HG02759 (cell line): ENCODE results near the gene UNC13B.

Source experiments
- ATAC-seq: cut with Tn5 transposase; IDR thresholded peaks from one replicate; pipeline ENCODE4 v1.9.1; 2021; ENCODE audit warnings: mild to moderate bottlenecking, moderate library complexity; ENCODE audit not compliant: unreplicated experiment

UNC13B gene

DNA sequence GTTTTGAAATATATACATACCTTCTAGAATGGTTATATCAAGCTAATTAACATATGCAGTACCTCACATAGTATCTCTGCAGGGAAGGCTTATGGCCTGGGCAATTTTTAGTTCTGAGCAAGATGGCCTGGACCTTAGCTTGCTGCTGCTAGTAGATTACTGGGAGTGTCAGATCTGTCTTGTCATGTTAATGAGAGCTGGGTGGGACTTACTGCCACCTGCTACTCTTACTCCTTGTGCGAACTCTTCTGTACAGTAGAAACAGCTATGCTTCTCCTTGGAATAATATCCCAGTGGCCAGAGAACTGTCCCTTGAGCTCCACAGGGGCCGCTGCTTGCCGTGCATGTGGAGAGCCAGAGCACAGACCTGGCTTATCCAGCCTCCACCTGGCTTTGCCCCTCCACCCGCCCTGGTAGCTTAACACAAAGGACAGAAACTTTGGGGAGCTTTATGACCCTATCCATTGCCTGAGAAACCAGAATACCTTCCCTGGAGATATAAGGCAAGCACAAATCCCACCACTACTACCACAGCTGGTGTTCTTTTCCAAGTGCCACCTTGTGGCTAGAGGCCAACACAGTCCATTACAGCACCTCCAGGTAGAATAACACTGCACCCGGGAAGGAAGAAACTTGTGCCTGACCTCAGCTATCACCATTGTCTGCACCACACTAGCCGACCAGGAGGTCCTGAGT lies 253.7 kb downstream of the UNC13B start:
- no peak for ATAC-seq

DNA sequence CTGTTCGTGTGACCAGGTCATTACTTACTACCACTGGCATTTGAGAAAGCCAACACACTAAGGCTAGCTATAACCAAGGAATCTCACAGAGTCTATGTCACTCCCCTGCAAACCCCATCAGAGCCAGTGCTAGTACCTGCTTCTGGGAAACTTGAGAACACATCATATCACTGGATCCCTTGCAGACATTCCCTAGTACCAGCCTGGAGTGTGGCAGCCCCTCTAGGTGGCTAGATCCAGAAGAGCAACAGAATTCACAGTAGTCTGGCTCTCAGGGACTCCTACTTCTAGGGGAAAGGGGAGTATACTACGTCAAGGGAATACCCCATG lies 254.3 kb downstream of the UNC13B start:
- no peak for ATAC-seq

GRCh38 chr9:35422346-35422745 lies 260.5 kb downstream of the UNC13B start:
- ATAC-seq = no peak

DNA sequence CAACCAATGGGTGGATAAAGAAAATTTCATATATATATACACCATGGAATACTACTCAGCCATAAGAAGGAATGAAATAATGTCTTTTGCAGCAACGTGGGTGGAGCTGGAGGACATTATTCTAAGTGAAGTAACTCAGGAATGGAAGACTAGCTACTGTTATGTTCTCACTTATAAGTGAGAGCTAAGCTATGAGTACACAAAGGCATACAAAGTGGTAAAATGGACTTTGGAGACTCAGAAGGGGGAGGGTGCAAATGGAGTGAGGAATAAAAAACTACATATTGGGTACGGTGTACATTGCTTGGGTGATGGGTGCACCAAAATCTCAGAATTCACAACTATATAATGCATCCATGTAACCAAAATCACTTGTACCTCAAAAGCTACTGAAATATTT lies 260.9 kb downstream of the UNC13B start:
- no peak for ATAC-seq

DNA sequence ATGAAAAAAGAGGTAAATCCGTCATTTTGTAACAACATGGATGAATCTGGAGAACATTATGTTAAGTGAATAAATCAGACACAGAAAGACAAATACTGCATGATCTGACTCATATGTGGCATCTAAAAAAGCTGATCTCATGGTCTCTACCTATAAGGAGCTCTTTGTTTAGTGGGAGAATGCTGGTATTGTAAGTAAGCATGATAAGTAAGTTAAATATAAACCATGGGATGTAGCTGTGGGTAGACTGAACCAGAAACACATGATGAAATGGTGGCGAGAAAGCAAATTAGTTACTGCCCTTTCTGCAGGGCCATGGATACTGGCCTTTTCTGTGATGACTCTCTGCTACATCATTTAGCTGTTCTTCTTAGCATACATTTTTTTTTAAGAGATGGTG lies 261.7 kb downstream of the UNC13B start:
- no peak for ATAC-seq

- ATAC-seq = no peak
These were observed 262.8 kb downstream of the UNC13B start for GRCh38 chr9:35424356-35425352.

DNA sequence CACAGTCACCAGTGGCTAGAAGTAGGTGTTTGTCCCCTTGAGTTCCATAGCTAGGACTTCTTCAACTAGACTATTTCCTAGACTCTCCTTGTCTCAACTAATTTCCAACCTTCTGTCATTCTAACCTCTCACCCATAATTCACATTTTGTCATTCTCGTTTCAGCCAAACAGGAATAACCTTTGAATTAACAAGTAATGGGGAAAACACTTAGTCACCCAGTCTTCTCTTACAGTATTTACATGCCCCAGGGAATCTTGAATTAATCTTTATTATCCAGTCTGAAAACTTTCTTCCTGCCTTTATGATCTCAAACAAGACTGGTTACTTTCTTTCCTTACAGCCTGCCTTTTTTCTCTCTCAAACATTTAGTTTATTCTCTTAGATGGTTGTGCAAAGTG lies 264.8 kb downstream of the UNC13B start:
- no peak for ATAC-seq

DNA sequence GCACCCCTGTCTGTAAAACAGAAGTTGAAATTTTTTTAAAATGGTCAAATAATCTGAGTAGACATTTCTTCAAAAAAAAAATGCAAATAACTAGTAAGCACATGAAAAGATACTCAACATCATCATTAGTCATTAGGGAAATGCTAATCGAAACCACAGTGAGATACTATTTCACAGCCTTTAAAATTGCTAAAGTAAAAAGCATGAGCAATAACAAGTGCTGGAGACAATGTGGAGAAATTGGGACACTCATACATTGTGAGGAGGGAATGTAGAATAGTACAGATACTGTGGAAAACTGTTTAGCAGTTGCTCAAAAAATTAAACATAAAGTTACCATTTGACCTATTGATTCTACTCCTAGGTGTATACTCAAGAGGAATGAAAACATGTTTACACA lies 269.7 kb downstream of the UNC13B start:
- ATAC-seq = no peak

GRCh38 chr9:35432076-35432475 lies 270.3 kb downstream of the UNC13B start:
- ATAC-seq = no peak

DNA sequence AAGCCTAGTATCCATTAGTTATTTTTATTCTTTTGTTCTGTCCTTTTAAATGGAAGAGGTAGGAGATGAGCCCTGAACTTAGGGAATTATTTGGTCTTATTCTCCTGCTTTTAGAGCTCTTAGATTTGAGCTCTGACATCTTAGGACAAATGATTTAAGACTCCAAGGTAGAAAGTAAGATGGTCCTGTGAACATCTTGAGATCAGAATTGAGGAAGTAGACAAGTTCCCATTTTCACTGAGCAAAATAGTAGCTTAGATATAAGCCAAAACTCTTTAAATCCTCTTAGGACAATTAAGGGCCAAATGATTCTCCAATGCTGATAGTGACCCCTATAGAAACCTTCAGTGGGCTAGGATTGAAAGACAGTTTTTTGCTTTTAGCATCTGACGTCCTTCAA lies 275.1 kb downstream of the UNC13B start:
- no peak for ATAC-seq

DNA sequence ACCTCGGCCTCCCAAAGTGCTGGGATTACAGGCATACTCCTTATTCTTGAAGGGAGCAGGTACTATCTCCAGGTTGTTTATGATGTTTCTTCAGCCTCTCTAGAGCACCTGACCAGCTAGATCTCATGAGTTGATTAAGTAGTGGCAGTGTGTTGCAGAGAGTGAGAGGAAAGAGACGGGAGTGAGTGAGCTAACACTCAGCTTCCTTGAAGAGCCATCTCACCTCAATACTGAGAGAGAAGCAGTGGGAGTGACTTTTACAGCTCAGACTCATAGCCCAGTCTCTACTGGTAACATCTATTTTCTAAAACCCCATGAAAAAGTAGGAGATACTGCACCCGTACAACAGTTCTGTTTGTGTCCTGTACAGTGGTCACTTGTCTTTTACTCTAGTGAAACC lies 284.2 kb downstream of the UNC13B start:
- ATAC-seq = no peak

GRCh38 chr9:35448496-35448895 lies 286.7 kb downstream of the UNC13B start:
- no peak for ATAC-seq

DNA sequence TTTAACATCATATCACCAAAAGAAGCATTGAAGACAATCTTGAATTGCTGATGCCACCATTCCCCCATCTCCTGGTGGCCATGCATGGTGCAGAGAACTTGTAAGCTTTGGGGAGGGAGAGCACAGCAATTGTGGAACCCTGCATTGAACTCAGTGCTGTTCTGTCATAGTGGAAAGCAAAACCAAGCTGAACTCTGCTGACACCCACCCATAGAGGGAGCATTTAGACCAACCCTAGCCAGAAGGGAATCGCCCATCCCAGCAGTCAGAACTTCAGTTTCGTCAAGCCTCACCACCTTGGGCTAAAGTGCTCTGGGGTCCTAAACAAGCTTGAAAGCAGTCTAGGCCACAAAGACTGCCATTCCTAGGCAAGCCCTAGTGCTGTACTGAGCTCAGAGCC lies 290.7 kb downstream of the UNC13B start:
- ATAC-seq = no peak

DNA sequence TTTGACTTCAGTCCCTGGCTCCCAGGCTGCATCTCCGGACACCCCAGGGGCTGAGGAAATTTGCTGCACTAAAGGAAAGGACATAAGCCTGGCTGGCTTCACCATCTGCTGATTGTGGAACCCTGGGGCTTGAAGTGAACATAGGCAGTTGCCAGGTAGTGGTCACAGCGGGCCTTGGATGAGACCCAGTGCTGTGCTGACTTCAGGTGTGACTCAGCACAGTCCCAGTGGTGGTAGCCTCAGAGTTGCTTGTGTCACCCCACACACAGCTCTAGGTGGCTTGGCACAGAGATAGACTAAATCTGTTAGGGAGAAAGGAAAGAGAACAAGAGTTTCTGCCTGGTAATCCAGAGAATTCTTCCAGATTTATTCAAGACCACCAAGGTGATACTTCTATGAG lies 292.0 kb downstream of the UNC13B start:
- no peak for ATAC-seq
